Psoas muscle (tissue), 8 donors: ENCODE results near the gene EPN1. TPM values are rescaled to one million over a fixed set of nuclear protein-coding genes. Genes with fewer than 3 reads are reported as not detected.

Source experiments
- ATAC-seq, 4 donors: fragments of 200-7000 bp; cut with Tn5 transposase; one replicate each; pipeline ENCODE4 v1.9.1; 2020; ENCODE audit warnings: moderate library complexity in 3 of 4, mild to moderate bottlenecking in 2 of 4
- DNase-seq, 2 donors: peaks; one replicate each; pipeline ENCODE4 v3.0.0-alpha.2; 2020
- H3K27ac ChIP-seq: fragments of 200-600 bp; one replicate; pipeline ENCODE4 v1.8.0; 2022
- H3K27me3 ChIP-seq, 3 donors: fragments of 200-600 bp in 1 of 3; one replicate each; pipeline versions ENCODE4 v1.6.1 to v1.8.0; 2013 to 2022; ENCODE audit warnings: low read length in 2 of 3, mild to moderate bottlenecking in 2 of 3, moderate library complexity in 1 of 3; ENCODE audit not compliant: insufficient read depth in 3 of 3
- H3K36me3 ChIP-seq, 2 donors: fragments of 200-600 bp in 1 of 2; one replicate each; pipeline versions ENCODE4 v1.6.1 to v1.8.0; 2013 to 2022; ENCODE audit warnings: low read depth in 1 of 2, mild to moderate bottlenecking in 1 of 2, moderate library complexity in 1 of 2; ENCODE audit not compliant: insufficient read depth in 1 of 2
- H3K4me1 ChIP-seq: fragments of 200-600 bp; one replicate; pipeline ENCODE4 v1.8.0; 2022
- H3K4me3 ChIP-seq: fragments of 200-600 bp; one replicate; pipeline ENCODE4 v1.8.0; 2022; ENCODE audit warnings: mild to moderate bottlenecking
- H3K9me3 ChIP-seq: fragments of 200-600 bp; one replicate; pipeline ENCODE4 v1.8.0; 2022
- CTCF ChIP-seq: fragments of 200-600 bp; IDR thresholded peaks from one replicate; pipeline ENCODE4 v1.8.0; 2022; ENCODE audit warnings: antibody characterized with exemption
- WGBS, 3 donors: extraction: QIAGEN DNeasy Blood & Tissue Kit; methylation state at CpG; one replicate each; pipeline versions ENCODE4 v1.1.6 to v1.1.7; 2013; 5-methylcytosine and 5-hydroxymethylcytosine counted together
- intact Hi-C, 2 donors: fragments of 100-400 bp; cut with DNase I; formaldehyde crosslinking; loops; one replicate each; pipeline versions ENCODE4 v1.11.0 to v1.14.2; 2022
- polyA plus RNA-seq, 3 donors: library from polyadenylated mRNA; stranded (reverse); fragments of 200-250 nt; gene quantifications; one replicate each; pipeline ENCODE4 v1.2.3, GENCODE V29; 2013
- total RNA-seq, 4 donors: library from RNA; stranded (reverse); fragmentation: NEBNext Ultra II Directional in 2 of 4; extraction: Animal tissue kit (Norgen Biotek cat#: 25700) in 2 of 4; gene quantifications; one replicate each; pipeline versions ENCODE4 v1.2.1 to v1.2.4, GENCODE V29; 2021 to 2023
- donor health status: healthy with polysubstance abuse.
- donor health status: DM: no; HTN: no; CAD: no; lungs with moderate emphysema.
- donor health status: Bipolar disorder and iron deficiency.
- donor health status: healthy.
- donor health status: DM: yes; HTN: yes; CAD: no.
- donor health status: DM: no; HTN: no; CAD: no.
- donor health status: DM: no; HTN: no; CAD: no.
- donor health status: DM: yes; HTN: yes; CAD: no.

Gene EPN1
- total and polyA plus RNA-seq, 7 donors: 113 to 211 (median 126) TPM

- WGBS, 3 donors: 77 to 80% (median 78%) methylated on average over 15 of the region's 15 CpGs
- intact Hi-C loops: no loop called here
- Histone ChIP-seq H3K4me1 (no peaks in the 10 kb centered on the region), H3K9me3 (no peaks in the 10 kb centered on the region), H3K27me3 (no peaks in the 10 kb centered on the region), H3K27ac (no peak overlapping the region), H3K4me3 (no peak overlapping the region), H3K36me3 (peaks cover 2 to 92% of the 10 kb centered on the region in 2 donors)
- ATAC-seq (no peak), DNase-seq (no peak)
- no peak for TF ChIP-seq CTCF
These were observed 19.2 kb downstream of the EPN1 start for GRCh38 chr19:55694241-55694655.

GRCh38 chr19:55694656-55695491, 19.8 kb downstream of the EPN1 start:
- no peak overlapping the region for H3K27ac ChIP-seq
- WGBS, 3 donors: 91 to 92% (median 91%) methylated on average over 34 to 37 of the region's 37 CpGs
- no peak overlapping the region for H3K4me3 ChIP-seq
- no peaks in the 10 kb centered on the region for H3K27me3 ChIP-seq
- no peaks in the 10 kb centered on the region for H3K9me3 ChIP-seq
- peaks cover 2 to 92% of the 10 kb centered on the region in 2 donors for H3K36me3 ChIP-seq
- H3K4me1 ChIP-seq: no peaks in the 10 kb centered on the region
- intact Hi-C loops: no loop called here
- DNase-seq (no peak), ATAC-seq (no peak)
- no peak for TF ChIP-seq CTCF

- peaks cover 2 to 92% of the 10 kb centered on the region in 2 donors for H3K36me3 ChIP-seq
- no peak for ATAC-seq
- intact Hi-C loops: no loop called here
- no peaks in the 10 kb centered on the region for H3K9me3 ChIP-seq
- H3K27me3 ChIP-seq: no peaks in the 10 kb centered on the region
- WGBS, 3 donors: 89 to 90% (median 90%) methylated on average over 21 to 23 of the region's 23 CpGs
- no peak for DNase-seq
- H3K4me1 ChIP-seq: no peaks in the 10 kb centered on the region
- no peak overlapping the region for H3K27ac ChIP-seq
- no peak overlapping the region for H3K4me3 ChIP-seq
- TF ChIP-seq CTCF: no peak
These were observed 20.7 kb downstream of the EPN1 start for GRCh38 chr19:55695511-55696290.

GRCh38 chr19:55696301-55697068, 21.5 kb downstream of the EPN1 start:
- no peak for ATAC-seq
- whole genome bisulfite sequencing, 3 donors: 90 to 92% (median 92%) methylated on average over 16 to 20 of the region's 20 CpGs
- Histone ChIP-seq H3K9me3 (no peaks in the 10 kb centered on the region), H3K27me3 (no peaks in the 10 kb centered on the region), H3K4me1 (no peaks in the 10 kb centered on the region), H3K4me3 (no peak overlapping the region), H3K27ac (no peak overlapping the region), H3K36me3 (peaks cover 2 to 87% of the 10 kb centered on the region in 2 donors)
- TF ChIP-seq CTCF: no peak
- DNase-seq: no peak
- intact Hi-C loops: no loop called here
